Neuronal stem cell (in vitro differentiated cells): ENCODE results near the gene GRIA1.

Experiments used
- DNase-seq: peaks from one replicate; pipeline ENCODE4 v3.0.0-alpha.2; 2013; ENCODE audit warnings: low spot score
- H2AFZ ChIP-seq: one replicate; pipeline ENCODE4 v1.6.1; 2013; ENCODE audit warnings: mild to moderate bottlenecking, low read length, inconsistent platforms
- H2AK5ac ChIP-seq: 2 replicates; pipeline ENCODE4 v1.6.1; 2013; ENCODE audit warnings: low read depth, mild to moderate bottlenecking, inconsistent platforms, low read length, moderate library complexity, mixed read lengths
- H2BK120ac ChIP-seq: 2 replicates; pipeline ENCODE4 v1.6.1; 2013; ENCODE audit warnings: low read depth, mild to moderate bottlenecking, inconsistent platforms, low read length, moderate library complexity, mixed read lengths
- H2BK12ac ChIP-seq: one replicate; pipeline ENCODE4 v1.6.1; 2013; ENCODE audit warnings: low read length, inconsistent platforms
- H2BK15ac ChIP-seq: 2 replicates; pipeline ENCODE4 v1.6.1; 2013; ENCODE audit warnings: mild to moderate bottlenecking, low read length, inconsistent platforms, mixed read lengths
- H2BK5ac ChIP-seq: one replicate; pipeline ENCODE4 v1.6.1; 2013; ENCODE audit warnings: inconsistent platforms, mild to moderate bottlenecking, low read length, moderate library complexity
- H3K14ac ChIP-seq: one replicate; pipeline ENCODE4 v1.6.1; 2013; ENCODE audit warnings: low read length, inconsistent platforms
- H3K18ac ChIP-seq: 2 replicates; pipeline ENCODE4 v1.6.1; 2013; ENCODE audit warnings: low read length, inconsistent platforms
- H3K23ac ChIP-seq: 2 replicates; pipeline ENCODE4 v1.6.1; 2013; ENCODE audit warnings: low read depth, mild to moderate bottlenecking, mixed read lengths, low read length, inconsistent platforms; ENCODE audit not compliant: poor library complexity
- H3K27ac ChIP-seq: replicated peaks from 3 replicates; pipeline ENCODE4 v1.5.1; 2013; ENCODE audit warnings: low read length, inconsistent platforms
- H3K27me3 ChIP-seq, 3 experiments: 2 replicates each; pipeline ENCODE4 v1.6.1; 2013; ENCODE audit warnings: low read length in 3 of 3, mild to moderate bottlenecking in 2 of 3, inconsistent platforms in 1 of 3, low read depth in 1 of 3, mixed read lengths in 1 of 3, moderate library complexity in 1 of 3; ENCODE audit not compliant: control insufficient read depth in 3 of 3, insufficient read depth in 3 of 3
- H3K36me3 ChIP-seq, 2 donors: replicated peaks in 1 of 2; 2 replicates each; pipeline ENCODE4 v1.6.1; 2013; ENCODE audit warnings: low read length in 2 of 2; ENCODE audit not compliant: control insufficient read depth in 2 of 2, insufficient read depth in 2 of 2
- H3K4ac ChIP-seq: 2 replicates; pipeline ENCODE4 v1.6.1; 2013; ENCODE audit warnings: inconsistent platforms, mild to moderate bottlenecking, low read length, moderate library complexity
- H3K4me1 ChIP-seq, 2 donors: 1 replicate in 1 of 2; 2 replicates in 1 of 2; pipeline ENCODE4 v1.6.1; 2013; ENCODE audit warnings: low read length in 2 of 2, low read depth in 1 of 2; ENCODE audit not compliant: control insufficient read depth in 2 of 2, insufficient read depth in 1 of 2
- H3K4me2 ChIP-seq: one replicate; pipeline ENCODE4 v1.6.1; 2013; ENCODE audit warnings: mild to moderate bottlenecking, low read length, inconsistent platforms; ENCODE audit not compliant: insufficient read depth, poor library complexity, severe bottlenecking
- H3K4me3 ChIP-seq, 2 donors: 2 replicates each; pipeline ENCODE4 v1.5.1; 2013; ENCODE audit warnings: low read length in 2 of 2, mild to moderate bottlenecking in 2 of 2, inconsistent platforms in 1 of 2, moderate library complexity in 1 of 2
- H3K79me1 ChIP-seq: one replicate; pipeline ENCODE4 v1.6.1; 2013; ENCODE audit warnings: low read depth, mild to moderate bottlenecking, inconsistent platforms, low read length, moderate library complexity
- H3K9ac ChIP-seq: one replicate; pipeline ENCODE4 v1.6.1; 2013; ENCODE audit warnings: mild to moderate bottlenecking, low read depth, low read length, inconsistent platforms; ENCODE audit not compliant: poor library complexity
- H3K9me3 ChIP-seq, 2 donors: replicated peaks in 1 of 2; 2 replicates each; pipeline versions ENCODE3 to v1.6.1; 2013; ENCODE audit warnings: low read length in 2 of 2, mild to moderate bottlenecking in 2 of 2, inconsistent platforms in 1 of 2, low read depth in 1 of 2, mixed read lengths in 1 of 2, moderate library complexity in 1 of 2; ENCODE audit not compliant: control insufficient read depth in 2 of 2, insufficient read depth in 1 of 2
- H4K8ac ChIP-seq: one replicate; pipeline ENCODE4 v1.6.1; 2013; ENCODE audit warnings: low read depth, mild to moderate bottlenecking, inconsistent platforms, low read length, moderate library complexity
- H4K91ac ChIP-seq: one replicate; pipeline ENCODE4 v1.6.1; 2013; ENCODE audit warnings: low read length, low read depth, mild to moderate bottlenecking, inconsistent platforms; ENCODE audit not compliant: poor library complexity
- WGBS, 2 donors: extraction: QIAGEN DNeasy Blood & Tissue Kit; methylation state at CpG; one replicate each; pipeline ENCODE4 v1.1.7; 2013; ENCODE audit warnings: missing lambda C conversion rate in 2 of 2, mixed read lengths in 1 of 2; ENCODE audit not compliant: insufficient read length in 2 of 2, insufficient replicate concordance in 1 of 2; ENCODE audit errors: extremely low coverage in 2 of 2; 5-methylcytosine and 5-hydroxymethylcytosine counted together

GRIA1 gene

DNA sequence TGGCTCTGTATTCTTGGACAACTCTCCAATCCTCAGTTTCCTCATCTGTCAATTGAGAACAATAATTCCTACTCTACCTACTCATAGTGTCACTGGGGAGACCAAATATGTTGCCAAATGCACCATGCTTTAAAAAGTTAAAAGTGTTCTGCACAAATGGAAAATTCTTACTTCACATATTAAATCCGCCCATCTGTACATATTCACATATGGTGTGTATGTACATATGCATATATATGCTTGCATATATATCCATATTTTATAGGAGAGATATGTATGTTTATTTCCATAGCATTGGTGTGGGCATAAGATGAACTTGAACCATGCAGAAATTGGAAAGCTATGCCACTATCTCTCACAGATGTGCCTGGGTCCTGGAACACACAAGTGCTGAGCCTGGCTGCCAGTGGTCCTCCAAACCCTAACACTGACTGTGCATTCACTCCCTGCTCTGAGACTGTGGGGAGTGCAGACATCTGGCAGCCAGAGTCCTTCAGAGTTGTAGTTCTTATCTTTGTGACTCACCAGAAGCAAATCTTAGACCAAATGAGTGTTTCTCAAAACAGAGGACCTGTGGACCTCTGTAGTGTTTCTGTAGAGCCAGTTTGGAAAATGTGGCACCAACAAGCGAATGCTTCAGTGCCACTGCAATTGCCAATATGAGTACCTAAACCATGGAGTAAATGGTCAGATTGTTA is 168.7 kb downstream of the GRIA1 start:
- Histone ChIP-seq H3K36me3 (peaks cover 0 to under 1% of the 10 kb centered on the region in 2 donors), H3K23ac (no peak overlapping the region), H2BK5ac (no peak overlapping the region), H3K4me3 (no peak overlapping the region), H2AK5ac (no peak overlapping the region), H3K27ac (peak overlapping the region; percentile 71), H3K18ac (no peak overlapping the region), H3K9ac (no peak overlapping the region), H3K4ac (no peak overlapping the region), H3K4me1 (peaks cover 16 to 21% of the 10 kb centered on the region in 2 donors), H3K79me1 (no peaks in the 10 kb centered on the region), H2BK12ac (no peak overlapping the region), H3K9me3 (no peaks in the 10 kb centered on the region), H4K91ac (no peak overlapping the region), H2BK15ac (no peak overlapping the region), H3K4me2 (no peak overlapping the region), H3K27me3 (no peaks in the 10 kb centered on the region), H2AFZ (no peak overlapping the region), H3K14ac (no peak overlapping the region), H2BK120ac (no peak overlapping the region), H4K8ac (no peak overlapping the region)
- DNase-seq, result no peak
- WGBS, 2 donors, result no CpG with 5 or more reads among the region's 2 CpGs

DNA sequence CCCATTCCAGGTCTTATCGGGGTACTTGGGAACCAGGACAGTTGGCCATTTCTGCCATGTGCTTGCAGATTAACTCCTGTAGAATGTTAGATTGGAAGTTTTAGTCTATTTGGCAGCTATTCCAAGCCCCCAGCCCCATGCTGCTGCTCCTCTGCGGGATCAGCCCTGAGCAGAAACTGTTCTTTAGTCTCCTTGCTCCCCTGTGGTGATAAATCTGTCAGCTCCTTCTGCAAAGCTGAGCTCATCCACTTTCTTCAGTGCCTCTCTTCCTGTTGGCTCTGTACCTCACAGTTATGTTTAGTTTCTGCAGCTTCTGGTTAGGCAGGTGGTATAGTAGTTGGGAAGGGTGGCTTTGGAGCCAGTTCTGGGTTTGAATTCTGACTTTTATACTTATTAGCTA is 170.4 kb downstream of the GRIA1 start:
- no peak overlapping the region for H2BK120ac ChIP-seq
- no peak overlapping the region for H2AK5ac ChIP-seq
- peaks cover 16 to 21% of the 10 kb centered on the region in 2 donors for H3K4me1 ChIP-seq
- no peak overlapping the region for H2BK5ac ChIP-seq
- H4K8ac ChIP-seq, result no peak overlapping the region
- peak overlapping the region; percentile 29 for H3K27ac ChIP-seq
- WGBS, 2 donors, result no CpG with 5 or more reads among the region's 2 CpGs
- H3K4ac ChIP-seq, result no peak overlapping the region
- H3K18ac ChIP-seq, result no peak overlapping the region
- no peak overlapping the region for H2AFZ ChIP-seq
- H3K4me2 ChIP-seq, result no peak overlapping the region
- no peak overlapping the region for H2BK15ac ChIP-seq
- no peaks in the 10 kb centered on the region for H3K36me3 ChIP-seq
- H3K9ac ChIP-seq, result no peak overlapping the region
- H3K14ac ChIP-seq, result no peak overlapping the region
- no peaks in the 10 kb centered on the region for H3K79me1 ChIP-seq
- H3K23ac ChIP-seq, result no peak overlapping the region
- no peak overlapping the region for H3K4me3 ChIP-seq
- no peaks in the 10 kb centered on the region for H3K27me3 ChIP-seq
- no peak overlapping the region for H4K91ac ChIP-seq
- no peak overlapping the region for H2BK12ac ChIP-seq
- no peak for DNase-seq
- no peaks in the 10 kb centered on the region for H3K9me3 ChIP-seq

DNA sequence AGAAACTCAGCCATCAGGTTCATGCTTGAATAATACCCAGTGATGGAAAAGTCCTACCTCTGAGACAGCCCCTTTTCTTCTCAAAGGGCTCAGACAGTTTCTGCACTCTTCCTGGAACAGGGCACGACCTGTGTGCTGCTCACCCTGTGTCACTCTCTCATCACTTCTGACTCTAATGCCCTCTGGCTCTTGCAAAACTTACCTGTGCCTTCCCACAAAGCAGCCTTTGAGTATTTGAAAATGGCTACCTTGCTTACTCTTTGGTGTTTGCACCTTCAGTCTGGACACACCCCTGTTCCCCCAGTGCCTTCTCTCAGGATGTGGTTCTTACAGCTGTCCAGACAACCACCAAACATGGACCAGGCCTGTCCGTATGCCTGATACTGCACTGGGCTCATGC is 171.4 kb downstream of the GRIA1 start:
- H3K4me3 ChIP-seq, result no peak overlapping the region
- H3K27ac ChIP-seq, result no peak overlapping the region
- no peak overlapping the region for H2BK15ac ChIP-seq
- no peak overlapping the region for H3K9ac ChIP-seq
- H4K8ac ChIP-seq, result no peak overlapping the region
- no peaks in the 10 kb centered on the region for H3K27me3 ChIP-seq
- H3K14ac ChIP-seq, result no peak overlapping the region
- peaks cover 16 to 21% of the 10 kb centered on the region in 2 donors for H3K4me1 ChIP-seq
- no peak overlapping the region for H2BK12ac ChIP-seq
- no peak overlapping the region for H2BK5ac ChIP-seq
- no peak overlapping the region for H4K91ac ChIP-seq
- no peak overlapping the region for H3K4me2 ChIP-seq
- no peaks in the 10 kb centered on the region for H3K9me3 ChIP-seq
- DNase-seq, result no peak
- H3K18ac ChIP-seq, result no peak overlapping the region
- no peaks in the 10 kb centered on the region for H3K36me3 ChIP-seq
- WGBS, 2 donors, result no CpG with 5 or more reads among the region's 2 CpGs
- no peaks in the 10 kb centered on the region for H3K79me1 ChIP-seq
- H2BK120ac ChIP-seq, result no peak overlapping the region
- H3K23ac ChIP-seq, result no peak overlapping the region
- no peak overlapping the region for H2AFZ ChIP-seq
- no peak overlapping the region for H2AK5ac ChIP-seq
- H3K4ac ChIP-seq, result no peak overlapping the region

DNA sequence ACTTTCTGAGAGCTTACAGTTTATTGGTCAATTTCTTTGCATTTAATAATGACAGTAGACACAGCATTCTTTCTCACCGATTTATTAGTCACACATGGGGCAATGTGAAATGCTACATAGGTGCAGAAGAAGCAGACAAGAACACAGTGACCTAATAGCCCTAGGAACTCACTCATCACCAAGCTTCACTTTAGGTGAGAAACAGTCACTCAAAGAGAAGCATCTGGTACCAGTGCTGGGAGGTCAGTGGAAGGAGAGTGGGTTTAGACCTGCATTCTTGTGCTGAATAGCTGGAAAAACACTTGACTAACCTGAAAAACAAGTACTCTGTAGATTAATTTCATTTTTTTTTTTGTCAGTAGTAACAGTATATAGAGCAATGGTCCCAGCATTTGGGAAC is 179.6 kb downstream of the GRIA1 start:
- Histone ChIP-seq H2AFZ (no peak overlapping the region), H3K23ac (no peak overlapping the region), H3K4me3 (no peak overlapping the region), H3K27me3 (no peaks in the 10 kb centered on the region), H3K18ac (no peak overlapping the region), H3K4me1 (no peaks in the 10 kb centered on the region), H2AK5ac (no peak overlapping the region), H3K36me3 (peaks cover 3 to 11% of the 10 kb centered on the region in 2 donors), H3K27ac (no peak overlapping the region), H2BK120ac (no peak overlapping the region), H3K14ac (no peak overlapping the region), H3K4ac (no peak overlapping the region), H2BK5ac (no peak overlapping the region), H3K4me2 (no peak overlapping the region), H2BK15ac (no peak overlapping the region), H4K8ac (no peak overlapping the region), H2BK12ac (no peak overlapping the region), H3K9ac (no peak overlapping the region), H3K9me3 (peaks cover 0 to 4% of the 10 kb centered on the region in 2 donors), H3K79me1 (no peaks in the 10 kb centered on the region), H4K91ac (no peak overlapping the region)
- no CpG with 5 or more reads among the region's 1 CpG for WGBS, 2 donors
- DNase-seq, result no peak
